ENCODE results near the gene CAPN10.

CAPN10 gene

DNA sequence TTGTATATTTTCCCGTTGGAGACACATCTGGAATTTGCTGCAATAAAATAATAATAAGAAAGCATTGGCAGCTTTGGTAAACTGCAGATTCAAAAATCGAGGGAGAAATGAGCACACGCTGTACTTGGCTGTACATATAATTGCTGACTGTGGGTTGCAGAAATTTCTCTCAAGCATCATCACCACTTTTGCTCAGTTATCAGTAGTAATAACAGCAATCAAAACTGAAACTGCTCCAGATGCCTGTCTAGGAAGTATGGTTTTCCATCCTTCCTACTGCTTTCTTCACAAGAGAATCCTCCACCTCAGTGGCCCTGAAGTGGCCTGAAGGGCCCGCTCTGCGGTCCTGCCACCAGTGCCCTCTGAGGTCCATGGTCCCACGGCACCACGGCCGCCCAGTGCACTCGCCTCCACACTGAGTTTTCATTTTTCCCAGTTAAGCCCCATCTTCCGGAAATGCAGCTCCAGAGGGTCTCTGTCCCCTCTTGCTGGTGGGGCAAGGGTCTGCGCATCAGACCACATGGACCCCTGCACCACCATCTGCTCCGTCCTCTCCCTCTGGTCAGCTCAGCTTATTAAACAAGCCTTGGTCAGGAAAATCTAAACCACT is 22.5 kb upstream of the CAPN10 start:
- DNase-seq (ENCODE audit: low read depth): no peak

DNA sequence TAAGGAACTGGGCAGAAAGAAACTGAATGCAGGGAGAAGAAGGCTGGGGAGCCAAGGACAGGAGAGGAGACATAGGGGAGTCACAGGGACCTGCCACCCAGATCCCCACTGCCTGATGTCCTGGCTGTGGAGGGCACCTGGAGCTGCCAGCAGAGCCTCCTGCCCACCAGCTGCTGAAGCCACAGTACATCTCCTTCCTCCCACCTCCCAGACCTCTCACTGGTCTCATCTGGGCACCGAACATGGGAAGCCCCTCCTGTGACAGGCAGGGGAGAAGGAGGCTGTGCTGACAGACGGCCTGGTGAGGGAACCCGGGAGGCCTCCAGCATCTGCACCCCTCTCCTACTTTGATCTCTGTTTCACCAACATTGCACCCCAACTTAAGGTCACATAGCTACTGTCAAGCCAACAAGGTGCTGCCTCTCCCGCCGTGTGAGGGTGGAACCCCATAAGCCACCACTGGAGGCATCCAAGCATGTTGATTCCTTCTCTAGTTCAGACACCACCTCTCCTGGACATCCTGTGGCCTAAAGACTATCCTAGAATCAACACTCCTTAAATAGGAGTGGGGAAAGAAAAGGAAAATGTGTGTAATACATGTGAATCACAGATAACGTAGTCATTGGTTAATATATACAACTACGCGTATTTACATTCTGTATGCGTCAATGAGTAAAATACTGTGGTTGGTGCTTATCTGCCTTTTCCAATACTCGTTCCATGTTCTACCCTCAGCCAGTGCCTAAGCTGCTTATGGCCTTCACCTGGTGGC is 21.8 kb upstream of the CAPN10 start:
- no peak for DNase-seq (ENCODE audit: low read depth)

DNA sequence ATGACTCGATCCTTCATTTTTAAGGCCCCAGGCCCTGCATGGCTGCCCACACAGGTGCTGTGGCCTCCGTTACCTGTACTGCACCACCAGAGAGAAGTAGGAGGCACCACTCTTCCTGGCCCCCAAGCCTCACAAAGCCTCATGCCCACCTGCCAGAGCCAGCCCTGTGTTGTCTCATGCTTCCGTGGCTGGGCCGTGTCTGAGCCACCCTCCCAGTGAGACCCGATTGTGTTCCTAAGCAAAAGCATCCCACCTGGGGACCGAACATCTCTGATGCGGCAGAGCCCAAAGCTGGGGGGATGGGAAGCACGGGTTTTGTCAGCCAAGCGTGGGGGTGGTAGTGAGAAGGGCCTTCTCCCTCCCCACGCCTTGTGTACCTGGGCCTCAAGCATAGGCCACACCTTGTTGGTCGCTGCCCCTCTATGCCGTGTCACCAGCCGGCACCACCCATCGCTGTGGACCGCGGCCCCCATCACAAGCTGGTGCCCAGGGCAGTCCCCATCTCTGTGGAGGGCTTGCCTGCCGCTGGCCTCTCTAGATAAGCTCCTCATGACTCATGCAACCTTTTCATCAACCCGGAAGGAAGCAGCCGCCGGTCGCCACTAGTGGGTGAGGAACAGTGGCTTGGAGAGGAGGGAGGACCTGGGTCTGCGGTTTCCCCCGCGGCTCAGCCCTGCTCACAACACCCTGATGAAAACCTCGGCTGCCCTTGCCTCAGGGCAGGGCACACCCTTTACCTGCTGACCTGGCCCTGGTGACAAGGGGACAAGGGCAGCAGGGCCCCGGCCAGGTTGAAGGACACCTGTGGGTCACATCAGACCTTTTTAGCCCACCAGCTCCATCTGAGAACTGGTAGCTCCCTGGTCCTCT is 21.0 kb upstream of the CAPN10 start:
- peak; percentile 83 for DNase-seq (ENCODE audit: low read depth)

DNA sequence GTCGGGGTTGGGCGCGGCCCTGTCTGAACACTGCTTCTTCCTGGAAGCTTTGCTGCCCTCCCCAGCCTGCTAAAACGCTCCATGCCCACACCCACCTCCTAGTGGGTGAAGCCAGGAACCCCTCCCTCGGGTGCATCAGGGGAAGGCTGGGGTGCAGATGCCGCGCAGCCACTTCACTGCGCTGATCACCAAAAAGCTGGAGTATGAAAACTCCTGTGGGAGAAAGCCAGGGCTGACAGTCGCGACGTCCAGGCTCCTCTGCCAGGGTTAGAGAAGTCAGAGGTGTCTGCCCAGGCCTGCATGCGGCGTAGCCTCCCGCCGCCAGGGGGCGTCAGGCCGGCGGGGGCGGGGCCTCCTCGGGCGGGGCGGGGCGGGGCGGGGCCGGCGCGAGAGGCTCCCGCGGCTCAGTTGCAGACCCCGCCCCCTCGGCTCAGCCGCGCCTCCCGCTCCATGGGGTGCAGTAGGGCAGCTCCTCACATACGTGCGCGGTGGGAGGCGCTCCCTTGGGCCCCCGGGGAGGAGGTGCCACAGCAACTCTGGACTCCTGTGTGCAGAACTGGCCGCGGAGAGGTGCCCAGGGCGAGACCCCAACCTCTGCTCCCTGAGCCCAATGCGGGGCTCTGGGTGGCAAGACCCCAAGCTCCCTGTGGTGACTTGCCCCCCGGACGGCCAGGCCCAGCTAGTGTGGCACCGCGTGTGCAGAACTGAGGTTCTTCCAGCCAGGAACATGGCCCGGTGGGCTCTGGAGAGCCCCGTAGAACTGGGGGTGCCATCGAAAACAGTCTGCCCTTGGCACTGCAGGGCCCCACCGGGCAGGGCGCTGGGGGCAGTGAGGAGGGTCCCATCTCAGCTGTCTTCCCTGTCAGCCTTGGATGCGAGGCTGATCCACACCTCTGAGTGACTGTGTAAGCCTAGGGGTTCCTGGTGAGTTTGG is 20.1 kb upstream of the CAPN10 start:
- peak; percentile 94 for DNase-seq (ENCODE audit: low read depth)

DNA sequence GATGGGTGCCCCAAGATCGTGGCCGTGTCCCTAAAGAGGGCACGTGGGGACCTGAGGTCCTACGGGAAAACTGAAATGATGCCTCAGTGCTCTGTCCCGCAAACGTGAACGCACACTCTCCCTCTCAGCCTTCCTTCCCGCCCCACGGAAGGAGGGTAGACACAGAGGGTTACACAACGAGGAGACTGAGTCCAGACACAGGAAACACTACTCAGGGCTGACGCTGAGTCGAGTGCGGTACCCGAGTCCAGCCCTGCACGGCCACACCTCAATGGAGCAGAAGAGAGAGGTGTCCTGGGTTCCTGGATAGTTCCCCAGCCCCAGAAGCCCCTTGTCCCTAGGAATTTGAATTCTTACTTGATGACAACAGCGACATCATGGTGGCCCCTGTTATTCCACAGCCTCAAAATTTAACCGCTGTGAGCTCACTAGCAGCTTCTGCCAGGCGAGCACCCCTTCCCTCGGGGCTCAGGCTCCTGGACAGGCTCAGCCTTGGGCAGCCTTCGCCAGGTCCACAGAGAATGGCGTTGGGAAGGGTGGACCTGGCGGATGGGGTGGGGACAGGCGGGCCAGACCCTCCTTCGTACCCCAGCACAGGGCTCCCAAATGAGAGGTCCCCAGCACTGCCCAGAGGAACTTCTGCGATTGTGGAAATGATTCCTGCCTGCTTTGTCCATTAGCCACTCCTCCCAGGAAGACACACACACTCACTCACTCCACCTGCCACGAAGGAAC is 19.2 kb upstream of the CAPN10 start:
- DNase-seq (ENCODE audit: low read depth): no peak

DNA sequence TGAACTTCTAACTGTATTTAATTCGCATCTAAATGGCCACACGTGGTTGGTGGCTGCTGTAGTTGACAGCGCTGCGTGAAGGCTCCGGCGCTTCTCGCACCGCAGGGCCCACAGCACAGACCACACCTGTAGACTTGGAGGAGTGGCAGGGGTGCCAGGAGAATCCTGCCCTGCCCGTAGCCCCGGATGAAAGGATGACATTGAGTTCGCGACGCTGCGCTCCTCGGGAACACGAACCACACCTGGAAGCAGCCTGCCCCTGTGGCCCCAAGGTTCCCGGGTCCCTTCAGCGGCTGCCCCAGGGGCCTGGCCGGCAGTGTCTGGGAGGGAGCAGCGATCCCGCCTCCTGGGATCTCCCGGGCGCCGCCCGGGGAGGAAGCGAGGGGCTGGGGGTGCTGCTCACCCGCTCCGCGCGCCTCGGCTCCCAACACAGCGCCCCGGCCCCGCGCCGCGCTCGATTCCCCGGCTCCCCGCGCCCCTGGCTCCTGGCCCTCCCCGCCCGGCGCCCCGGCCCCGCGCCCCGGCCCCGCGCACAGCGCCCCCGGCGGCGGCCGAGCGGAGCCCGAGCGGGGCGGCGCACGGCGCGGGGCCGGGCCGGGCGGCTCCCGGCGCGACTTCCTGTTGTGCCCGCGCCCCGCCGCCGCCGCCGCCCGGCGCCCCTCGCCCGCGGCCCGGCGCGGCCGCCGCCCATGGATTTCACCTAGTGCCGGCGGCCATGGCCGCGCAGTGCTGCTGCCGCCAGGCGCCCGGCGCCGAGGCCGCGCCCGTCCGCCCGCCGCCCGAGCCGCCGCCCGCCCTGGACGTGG is 18.5 kb upstream of the CAPN10 start, which contains the start of gene RNPEPL1:
TSS of gene RNPEPL1 (plus strand) at position 613 of the 806 bp plus-strand sequence. CDS start at position 716, 103 bp downstream.
- peak; percentile 48 for DNase-seq (ENCODE audit: low read depth)

DNA sequence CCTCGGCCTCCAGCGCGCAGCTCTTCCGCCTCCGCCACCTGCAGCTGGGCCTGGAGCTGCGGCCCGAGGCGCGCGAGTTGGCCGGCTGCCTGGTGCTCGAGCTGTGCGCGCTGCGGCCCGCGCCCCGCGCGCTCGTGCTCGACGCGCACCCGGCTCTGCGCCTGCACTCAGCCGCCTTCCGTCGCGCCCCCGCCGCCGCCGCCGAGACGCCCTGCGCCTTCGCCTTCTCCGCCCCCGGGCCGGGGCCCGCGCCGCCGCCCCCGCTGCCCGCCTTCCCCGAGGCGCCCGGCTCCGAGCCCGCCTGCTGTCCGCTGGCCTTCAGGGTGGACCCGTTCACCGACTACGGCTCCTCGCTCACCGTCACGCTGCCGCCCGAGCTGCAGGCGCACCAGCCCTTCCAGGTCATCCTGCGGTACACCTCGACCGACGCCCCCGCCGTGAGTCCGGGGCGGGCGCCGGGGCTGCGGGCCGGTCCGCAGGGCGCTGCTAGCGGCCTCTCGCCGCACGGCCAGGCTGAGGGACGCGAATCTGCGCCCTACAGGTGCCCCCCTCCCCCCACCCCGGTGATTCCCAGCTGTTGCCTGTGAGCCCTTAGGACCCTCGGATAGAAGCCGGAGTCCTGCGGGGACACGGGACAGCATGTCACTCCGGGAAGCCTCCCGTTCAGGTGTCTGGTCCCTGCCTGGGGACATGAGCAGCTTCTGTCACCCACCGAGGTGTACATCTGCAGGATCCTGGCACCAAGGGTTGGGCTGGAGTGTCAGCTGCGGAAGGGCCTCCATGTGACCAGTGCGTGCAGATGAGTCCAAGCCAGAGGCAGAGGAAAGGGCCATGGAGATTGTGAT is 17.6 kb upstream of the CAPN10 start:
- peak; percentile 47 for DNase-seq (ENCODE audit: low read depth)

DNA sequence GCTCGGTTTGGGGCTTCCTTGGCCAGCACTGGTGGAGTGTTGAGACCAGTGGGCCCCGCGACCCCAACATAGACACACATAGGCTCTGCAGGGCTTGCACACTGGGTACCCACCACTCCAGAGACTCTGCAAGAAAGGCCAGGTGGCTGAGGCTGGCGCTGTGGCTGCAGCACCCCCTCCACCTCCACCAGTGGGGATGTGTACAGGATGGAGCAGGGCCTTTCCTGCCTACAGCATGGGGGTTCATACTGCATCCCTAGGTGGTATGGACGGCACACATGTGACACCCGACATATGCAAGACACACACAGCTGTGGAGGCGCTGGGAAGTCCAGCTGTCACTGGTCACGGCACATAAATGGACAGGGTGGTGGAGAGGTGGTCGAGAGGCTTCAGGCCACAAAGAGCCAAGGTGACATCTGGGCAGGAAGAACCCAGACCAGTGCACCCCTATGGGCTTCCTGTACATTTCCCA is 17.0 kb upstream of the CAPN10 start:
- DNase-seq (ENCODE audit: low read depth): no peak

DNA sequence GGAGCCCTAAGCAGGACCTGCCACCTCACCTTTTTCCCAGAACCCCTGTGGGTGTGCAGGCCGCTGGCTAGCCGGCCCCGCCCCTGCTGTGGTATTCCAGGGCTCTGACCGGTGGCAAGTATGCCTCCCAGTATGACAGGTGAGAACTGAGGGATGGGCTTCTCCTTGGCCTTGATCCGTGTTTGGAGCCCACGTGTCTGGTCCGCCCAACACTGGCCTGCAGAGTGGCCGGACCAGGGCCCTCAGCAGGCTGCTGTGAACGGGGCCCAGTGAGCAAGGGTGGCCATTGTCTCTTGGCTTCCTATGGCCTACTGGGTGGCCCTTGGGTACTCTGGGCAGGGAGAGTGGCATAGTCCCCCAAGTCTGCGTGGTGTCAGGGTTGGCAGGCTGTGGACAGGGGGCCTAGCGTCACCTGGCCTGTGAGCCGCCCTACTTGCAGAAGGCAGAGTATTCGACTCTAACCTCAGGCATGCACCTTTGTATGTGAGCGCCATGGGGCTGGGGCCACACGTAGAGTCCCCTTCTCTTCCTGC is 16.5 kb upstream of the CAPN10 start:
- no peak for DNase-seq (ENCODE audit: low read depth)

DNA sequence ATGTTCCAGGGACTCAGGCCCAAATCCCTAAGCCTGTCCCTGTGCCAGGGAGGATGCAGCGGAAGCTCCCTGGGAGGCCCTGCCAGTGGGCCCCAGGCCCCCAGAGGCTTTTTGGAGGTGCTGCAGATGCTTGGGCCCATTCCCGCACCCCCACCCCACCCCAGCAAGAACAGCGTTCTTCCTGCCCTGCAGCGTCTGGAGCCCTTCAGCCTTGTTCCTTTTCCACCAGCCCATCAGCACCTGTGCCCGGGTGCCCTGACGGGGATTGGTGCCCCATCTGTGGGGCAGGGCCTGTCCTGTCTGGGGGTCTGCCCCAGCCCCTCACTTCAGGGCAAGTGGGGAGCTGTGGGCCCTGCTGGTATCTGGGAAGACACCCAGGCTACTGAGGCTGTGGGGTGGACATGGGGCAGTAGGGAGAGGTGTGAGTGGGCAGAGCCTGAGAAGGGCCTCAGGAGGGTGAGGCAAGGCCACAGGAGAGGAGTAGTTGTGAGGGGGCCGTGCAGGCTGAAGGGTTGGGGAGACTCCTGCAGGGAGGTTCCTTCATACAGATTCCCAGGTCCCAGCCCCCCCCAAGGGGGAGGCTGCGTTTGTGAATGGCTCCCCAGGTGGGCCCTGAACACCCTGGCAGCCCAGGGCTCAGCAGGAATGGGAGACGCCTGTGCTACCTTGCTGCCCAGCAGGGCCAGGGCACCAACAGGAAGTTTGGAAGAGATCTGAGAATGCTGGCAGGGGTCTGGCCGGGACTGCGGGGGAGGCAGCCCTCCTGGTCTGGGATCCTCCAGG is 15.8 kb upstream of the CAPN10 start:
- no peak for DNase-seq (ENCODE audit: low read depth)

DNA sequence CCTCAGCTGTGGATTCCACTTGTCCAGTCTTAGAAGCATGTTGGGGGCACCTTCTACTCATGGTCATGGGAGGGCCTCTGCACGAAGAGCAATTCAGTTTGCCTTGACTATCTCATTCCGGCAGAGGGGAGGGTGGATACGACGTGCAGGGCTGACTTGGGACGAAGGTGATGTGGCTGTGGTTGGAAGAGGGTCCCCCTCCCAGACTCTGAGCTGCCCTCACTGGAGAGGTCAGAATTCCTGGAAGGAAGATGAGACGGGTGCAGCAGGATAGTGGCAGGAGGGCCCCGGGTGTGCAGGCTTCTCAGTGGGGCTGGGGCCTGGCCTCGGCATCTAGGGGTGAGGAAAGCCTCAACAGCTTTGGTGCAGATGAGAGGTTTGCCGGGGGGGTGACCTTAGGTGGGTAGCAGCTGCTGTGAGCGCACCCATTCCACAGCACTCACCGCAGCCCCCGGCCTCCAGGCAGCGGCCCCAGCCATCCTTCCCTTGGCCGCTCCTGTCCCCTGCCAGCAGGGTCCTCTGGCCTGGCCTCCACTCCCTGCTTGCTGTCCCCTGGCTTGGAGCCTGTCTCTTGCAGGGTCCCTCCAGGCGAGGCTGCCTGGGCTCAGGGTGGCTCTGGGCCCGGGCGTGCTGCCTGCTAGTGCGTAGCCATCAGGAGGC is 15.1 kb upstream of the CAPN10 start:
- DNase-seq (ENCODE audit: low read depth): no peak

DNA sequence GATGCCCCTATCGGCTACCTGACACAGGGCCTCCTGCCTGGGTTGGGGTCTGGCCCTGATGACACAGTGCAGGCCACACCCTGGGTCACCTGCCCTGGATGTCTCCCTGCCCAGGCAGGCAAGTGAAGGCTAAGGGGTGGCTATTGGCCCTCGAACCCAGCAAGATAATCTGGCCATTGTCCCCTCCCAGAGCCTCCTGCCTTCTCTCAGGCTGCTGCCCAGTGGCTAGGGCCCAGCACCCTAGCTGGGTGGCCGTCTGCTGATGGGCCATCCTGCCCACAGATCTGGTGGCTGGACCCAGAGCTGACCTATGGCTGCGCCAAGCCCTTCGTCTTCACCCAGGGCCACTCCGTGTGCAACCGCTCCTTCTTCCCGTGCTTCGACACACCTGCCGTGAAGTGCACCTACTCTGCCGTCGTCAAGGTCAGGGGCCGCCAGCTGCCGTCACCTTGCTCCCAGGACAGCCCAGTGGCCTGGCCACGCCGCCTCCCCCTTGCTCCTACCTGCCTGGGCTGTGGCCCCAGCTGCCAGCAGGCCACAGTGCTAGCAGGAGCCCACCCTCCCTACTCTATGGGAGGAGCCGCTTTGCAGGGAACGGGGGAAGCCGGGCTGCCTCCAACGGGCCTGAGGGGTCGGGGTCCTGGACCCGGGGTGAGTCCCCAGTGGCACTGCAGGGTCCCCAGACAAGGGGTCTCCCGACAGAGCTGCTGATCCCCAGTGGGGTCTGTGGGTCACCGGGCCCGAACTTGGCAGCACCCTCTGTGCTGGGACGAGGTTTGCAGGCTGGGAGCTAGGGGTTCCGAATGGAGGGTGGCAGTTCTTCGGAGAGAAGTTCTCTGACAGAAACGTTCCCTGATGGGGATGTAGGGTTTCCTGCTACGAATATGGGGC is 14.1 kb upstream of the CAPN10 start:
- DNase-seq (ENCODE audit: low read depth): no peak

DNA sequence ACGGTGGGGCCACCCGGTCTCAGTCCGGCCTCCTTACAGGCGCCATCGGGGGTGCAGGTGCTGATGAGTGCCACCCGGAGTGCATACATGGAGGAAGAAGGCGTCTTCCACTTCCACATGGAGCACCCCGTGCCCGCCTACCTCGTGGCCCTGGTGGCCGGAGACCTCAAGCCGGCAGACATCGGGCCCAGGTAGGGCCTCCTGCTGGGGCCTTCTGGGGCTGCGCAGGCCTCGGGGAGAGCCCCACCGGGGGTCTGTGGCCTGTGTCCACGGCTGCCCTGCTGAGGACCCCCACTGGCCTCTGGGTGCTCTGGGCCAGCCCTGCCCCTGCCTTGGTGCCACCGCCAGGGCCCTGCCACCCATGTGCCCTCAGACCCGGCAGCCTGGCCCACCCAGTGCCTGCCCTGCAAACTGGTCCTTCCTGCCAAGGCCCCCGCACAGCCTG is 13.4 kb upstream of the CAPN10 start:
- no peak for DNase-seq (ENCODE audit: low read depth)

DNA sequence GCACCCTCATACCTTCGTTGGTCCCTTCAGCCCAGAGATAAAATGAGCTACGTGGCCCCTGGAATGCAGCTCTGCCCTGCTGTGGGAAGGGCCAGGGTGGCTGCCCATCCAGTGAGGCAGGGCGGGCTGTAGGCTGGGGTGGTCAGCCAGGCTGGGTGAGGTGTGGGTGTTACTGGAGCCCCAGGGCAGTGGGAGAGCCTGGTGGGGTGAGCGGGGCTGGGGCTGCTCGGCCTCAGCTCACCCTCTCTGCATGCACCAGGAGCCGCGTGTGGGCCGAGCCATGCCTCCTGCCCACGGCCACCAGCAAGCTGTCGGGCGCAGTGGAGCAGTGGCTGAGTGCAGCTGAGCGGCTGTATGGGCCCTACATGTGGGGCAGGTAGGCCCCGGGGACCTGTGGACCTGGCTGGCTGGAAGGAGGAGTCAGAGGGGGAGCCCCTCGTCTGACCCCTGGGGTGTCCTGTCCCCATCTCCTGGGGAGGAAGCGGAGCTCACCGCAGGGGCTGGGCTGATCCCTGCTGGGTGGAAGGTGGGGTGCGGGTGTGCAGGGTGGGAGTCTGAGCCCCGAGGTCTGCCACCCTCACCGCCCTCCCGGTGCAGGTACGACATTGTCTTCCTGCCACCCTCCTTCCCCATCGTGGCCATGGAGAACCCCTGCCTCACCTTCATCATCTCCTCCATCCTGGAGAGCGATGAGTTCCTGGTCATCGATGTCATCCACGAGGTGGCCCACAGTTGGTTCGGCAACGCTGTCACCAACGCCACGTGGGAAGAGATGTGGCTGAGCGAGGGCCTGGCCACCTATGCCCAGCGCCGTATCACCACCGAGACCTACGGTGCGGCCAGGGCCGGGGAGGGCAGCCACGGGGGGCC is 12.8 kb upstream of the CAPN10 start:
- no peak for DNase-seq (ENCODE audit: low read depth)

DNA sequence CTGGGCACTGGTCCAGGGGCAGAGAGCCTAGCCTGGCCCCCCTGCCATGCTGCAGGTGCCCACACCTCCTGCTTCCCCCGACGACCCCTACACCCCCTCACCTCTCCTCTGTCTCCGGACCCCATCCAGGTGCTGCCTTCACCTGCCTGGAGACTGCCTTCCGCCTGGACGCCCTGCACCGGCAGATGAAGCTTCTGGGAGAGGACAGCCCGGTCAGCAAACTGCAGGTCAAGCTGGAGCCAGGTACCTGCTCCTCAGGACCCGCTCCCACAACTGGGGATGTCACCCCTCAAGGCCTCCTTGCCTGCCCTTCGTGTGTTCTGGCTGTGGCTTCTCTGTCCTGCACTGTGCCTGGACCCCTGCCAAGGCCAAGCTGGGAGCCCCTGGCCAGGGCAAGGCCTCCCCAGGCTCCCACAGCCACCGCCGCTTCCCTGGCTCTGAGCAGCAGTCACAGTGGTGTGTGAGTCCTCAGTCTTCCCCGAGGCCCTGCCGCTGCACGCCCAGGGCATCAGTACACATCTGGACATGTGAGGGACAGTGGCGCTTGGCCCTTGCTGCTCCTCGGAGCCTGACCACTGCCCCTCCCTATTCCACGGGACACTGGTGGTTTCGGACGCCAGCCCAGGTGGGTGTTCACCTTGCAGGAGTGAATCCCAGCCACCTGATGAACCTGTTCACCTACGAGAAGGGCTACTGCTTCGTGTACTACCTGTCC is 12.0 kb upstream of the CAPN10 start:
- no peak for DNase-seq (ENCODE audit: low read depth)
